Measurements from ENCODE around the gene SQSTM1.
A peak's percentile ranks its signal among the peaks of the same experiment; 100 is the strongest.
"Not testable (repeated sequence)": the region's sequence is repeated elsewhere in the genome, so short reads cannot be mapped to it uniquely, and the experiment has no call there.

The SQSTM1 gene

DNA sequence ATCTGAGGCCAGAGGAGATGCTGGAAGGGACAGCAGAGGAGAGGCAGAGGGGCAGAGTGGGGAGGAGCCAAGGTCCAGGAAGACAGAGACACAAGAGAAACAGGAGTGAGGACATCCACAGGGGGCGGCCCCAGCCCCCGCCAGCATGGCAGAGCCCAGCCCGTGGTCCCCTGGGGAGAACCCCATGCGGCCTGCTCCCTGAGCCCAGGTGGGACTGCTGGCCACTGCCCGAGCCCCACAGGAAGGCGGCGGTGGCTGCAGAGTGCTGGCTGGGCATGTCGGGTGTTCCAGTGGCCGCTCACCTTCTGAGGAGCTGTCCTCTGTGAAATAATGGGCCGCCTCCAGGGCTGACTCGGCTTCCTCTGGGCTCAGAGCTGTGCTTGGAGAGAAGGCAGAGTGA, 46.8 kb downstream of the SQSTM1 start:
- no peak for DNase-seq
- in situ Hi-C loops (cut with MboI; ENCODE audit: low pct_unique_long_range_greater_than_20kb, low sequenced_read_pairs), result no loop called here

- in situ Hi-C loops (cut with MboI; ENCODE audit: low pct_unique_long_range_greater_than_20kb, low sequenced_read_pairs), result no loop called here
- DNase-seq, result no peak
Measured at GRCh38 chr5:179868541-179868940, 47.8 kb downstream of the SQSTM1 start.

GRCh38 chr5:179869101-179869500, 48.4 kb downstream of the SQSTM1 start:
- in situ Hi-C loops (cut with MboI; ENCODE audit: low pct_unique_long_range_greater_than_20kb, low sequenced_read_pairs), result no loop called here
- no peak for DNase-seq

DNA sequence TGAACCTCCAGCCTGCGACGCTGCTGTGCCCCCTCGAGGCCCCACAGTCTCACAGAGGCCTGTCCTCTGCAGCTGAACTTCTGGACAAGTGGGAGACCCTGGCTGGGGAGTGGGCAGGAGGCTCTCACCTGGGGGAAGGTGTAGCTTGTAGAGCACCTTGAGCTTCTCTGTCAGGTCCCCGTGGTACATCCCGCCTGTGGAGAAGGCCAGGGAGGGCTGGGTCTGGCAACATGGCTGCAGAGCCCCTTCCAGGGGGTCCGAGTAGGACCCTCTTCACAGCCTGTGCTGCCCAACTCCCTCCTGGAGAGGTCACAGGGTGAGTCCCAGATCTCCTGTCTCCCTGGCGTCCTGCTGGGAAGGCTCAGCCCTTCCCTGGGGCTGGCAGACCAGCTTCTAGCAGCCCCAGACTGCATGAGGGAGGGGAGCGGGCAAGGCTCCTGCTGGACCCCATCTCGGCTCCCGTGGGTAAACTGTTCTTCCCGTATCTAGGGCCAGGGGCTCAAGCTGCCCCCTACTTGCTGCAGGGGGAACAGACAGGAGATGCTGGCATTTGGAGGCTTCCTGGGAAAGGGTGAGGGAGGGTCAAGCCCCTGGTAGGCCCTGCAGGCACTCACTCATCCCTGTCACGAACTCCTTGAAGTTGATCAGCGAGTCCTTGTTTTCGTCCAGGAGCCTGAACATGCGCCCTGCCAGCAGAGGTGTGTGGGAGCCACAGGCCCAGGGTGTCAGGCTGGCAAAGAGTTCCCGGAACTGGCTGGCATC, 49.1 kb downstream of the SQSTM1 start:
- in situ Hi-C loops (cut with MboI; ENCODE audit: low pct_unique_long_range_greater_than_20kb, low sequenced_read_pairs), result no loop called here
- DNase-seq, result no peak

- in situ Hi-C loops (cut with MboI; ENCODE audit: low pct_unique_long_range_greater_than_20kb, low sequenced_read_pairs), result no loop called here
- DNase-seq, result peak; percentile 62
Measured at GRCh38 chr5:179870403-179870903, 49.7 kb downstream of the SQSTM1 start.

DNA sequence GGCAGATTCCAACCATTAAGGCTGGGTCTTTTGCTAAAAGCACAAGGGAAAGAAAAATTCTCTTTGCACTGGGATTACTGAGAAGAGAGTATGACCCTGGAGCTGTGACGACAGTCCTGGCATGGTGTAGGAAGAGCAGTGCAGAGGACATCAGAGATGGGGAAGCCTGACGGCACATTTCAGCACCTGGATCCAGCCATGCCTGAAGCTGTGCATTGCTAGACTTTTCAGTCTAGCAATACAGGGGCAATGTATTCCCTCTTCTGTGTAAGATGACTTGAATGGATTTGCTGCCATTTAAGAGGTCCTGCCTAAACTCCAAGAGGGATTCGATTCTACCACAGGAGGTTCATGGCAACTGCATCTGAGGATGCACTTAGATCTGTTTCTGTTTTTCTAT, 50.2 kb downstream of the SQSTM1 start:
- in situ Hi-C loops (cut with MboI; ENCODE audit: low pct_unique_long_range_greater_than_20kb, low sequenced_read_pairs), result no loop called here
- DNase-seq, result no peak

DNA sequence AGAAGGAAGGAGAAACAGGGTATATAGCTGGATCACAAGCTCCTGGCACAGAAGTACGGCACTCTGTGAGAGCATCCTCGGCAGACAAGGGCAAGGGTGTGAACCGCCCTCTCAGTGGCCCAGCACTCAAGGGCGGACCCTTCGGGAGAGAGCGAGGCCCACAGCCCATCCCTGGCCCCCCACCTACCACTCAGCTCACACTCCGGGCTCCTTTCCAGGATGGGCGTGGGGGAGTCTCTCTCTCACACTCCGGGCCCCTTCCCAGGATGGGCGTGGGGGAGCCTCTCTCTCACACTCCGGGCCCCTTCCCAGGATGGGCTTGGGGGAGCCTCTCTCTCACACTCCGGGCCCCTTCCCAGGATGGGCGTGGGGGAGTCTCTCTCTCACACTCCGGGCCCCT, 50.8 kb downstream of the SQSTM1 start:
- DNase-seq; in situ Hi-C loops (cut with MboI; ENCODE audit: low pct_unique_long_range_greater_than_20kb, low sequenced_read_pairs): not testable (repeated sequence)

DNA sequence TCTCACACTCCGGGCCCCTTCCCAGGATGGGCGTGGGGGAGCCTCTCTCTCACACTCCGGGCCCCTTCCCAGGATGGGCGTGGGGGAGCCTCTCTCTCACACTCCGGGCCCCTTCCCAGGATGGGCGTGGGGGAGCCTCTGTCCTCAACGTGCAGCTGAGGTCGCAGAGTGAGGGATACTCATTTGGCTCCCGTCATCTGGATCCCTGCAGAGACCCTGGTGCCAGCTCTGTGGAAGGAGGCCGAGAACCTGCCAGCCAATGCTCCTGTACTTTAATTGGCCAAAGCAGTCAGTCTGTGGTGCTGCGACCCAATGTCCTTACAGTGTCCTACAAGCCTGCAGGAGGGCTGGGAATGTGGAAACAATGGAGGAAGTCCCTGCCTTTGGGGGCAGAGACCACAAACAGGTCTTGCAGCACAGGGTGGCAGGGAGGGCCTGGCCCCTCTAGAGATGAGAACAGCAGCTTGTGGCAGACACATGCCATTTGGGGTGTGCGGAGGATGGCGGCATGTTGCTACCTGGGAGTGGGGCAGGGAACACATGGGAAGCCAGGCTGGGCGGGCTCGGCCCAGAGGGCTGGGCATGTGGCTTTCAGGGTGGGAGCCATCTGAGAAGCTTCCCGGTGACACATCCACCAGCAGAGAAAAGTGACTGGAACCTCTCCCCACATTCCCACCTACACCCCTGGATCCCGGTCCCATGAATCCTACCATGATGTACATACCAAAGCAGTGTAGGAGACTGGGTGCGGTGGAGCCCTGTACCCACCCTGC, 51.5 kb downstream of the SQSTM1 start:
- no peak for DNase-seq
- in situ Hi-C loops (cut with MboI; ENCODE audit: low pct_unique_long_range_greater_than_20kb, low sequenced_read_pairs), result no loop called here

DNA sequence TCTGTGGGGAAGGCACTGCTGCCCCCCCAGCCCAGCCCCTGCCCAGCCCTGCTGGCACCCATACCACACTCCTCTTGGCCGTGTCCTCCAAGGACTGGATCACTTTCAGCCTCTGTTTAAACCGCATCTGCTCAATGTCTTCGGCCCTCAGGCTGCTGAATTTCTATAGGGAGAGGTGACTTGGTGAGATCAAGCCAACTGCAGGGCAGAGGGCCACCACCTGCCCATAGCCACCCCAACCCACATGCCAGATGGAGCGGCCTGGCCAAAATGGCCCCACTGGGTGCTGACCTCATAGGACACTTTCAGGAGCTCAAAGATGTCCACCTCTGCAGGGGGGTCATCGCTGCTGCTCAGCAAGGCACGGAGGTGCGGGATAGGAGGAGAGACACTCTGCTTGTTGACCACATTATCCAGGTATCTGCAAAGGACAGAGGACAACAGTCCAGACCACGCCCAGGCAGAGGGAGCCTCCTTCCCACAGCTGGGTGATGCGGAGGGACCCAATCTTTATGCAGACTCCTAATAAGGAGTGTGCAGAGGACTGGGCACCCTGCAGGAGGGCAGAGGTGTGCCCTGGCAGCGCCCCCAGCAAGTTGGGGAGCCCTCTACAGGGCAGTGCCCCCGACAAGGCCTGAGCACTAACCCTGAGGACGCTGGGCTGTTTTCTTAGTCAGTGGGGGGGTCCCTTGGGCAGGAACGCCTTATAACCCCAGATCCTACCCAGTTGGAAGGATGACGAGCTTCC, 52.3 kb downstream of the SQSTM1 start:
- DNase-seq, result no peak
- in situ Hi-C loops (cut with MboI; ENCODE audit: low pct_unique_long_range_greater_than_20kb, low sequenced_read_pairs), result no loop called here

DNA sequence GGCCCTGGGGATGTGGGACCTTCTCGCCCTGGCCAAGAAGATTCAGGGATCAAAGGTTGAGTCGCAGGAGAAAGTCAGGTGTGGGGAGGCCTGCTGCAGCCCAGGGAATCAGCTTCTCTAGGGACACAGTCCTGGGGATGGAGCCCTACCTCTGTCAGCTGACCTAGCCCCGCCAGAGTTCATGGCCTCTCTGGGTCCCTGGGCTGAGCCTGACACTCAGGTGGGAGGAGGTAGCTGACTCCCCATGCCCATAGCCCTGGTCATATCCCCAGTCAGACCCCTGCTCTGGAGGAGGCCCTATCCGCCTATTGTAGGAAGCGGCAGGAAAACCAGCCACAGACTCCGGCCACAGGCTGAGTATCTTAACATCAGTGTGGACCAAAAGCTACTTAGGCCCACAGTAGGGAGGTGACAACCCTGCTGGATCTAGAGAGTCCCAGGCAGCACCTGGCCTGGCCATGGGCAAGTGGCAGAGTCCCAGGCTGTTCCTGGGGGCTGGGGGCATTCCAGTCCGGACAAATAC, 52.9 kb downstream of the SQSTM1 start:
- DNase-seq, result no peak
- in situ Hi-C loops (cut with MboI; ENCODE audit: low pct_unique_long_range_greater_than_20kb, low sequenced_read_pairs), result no loop called here

DNA sequence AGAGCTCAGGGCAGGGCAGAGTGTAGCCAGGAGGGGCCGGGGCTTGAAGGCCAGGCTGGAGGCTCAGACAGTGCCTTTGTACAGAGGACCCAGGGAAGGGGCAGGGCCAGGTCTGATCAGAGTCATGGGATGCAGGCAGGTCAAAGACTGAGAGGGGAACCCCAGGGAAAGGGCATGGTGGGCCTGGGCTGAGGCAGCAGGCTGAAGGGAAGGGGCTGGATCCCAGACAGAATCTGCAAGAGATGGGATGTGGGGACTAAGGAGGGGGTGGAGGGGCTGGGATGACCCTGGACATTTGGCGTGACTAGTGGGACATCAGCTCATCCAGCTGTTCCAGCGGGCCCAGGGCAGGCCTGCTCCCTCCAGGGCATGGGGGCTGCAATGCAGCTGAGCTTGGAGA, 53.4 kb downstream of the SQSTM1 start:
- no peak for DNase-seq
- in situ Hi-C loops (cut with MboI; ENCODE audit: low pct_unique_long_range_greater_than_20kb, low sequenced_read_pairs), result no loop called here

DNA sequence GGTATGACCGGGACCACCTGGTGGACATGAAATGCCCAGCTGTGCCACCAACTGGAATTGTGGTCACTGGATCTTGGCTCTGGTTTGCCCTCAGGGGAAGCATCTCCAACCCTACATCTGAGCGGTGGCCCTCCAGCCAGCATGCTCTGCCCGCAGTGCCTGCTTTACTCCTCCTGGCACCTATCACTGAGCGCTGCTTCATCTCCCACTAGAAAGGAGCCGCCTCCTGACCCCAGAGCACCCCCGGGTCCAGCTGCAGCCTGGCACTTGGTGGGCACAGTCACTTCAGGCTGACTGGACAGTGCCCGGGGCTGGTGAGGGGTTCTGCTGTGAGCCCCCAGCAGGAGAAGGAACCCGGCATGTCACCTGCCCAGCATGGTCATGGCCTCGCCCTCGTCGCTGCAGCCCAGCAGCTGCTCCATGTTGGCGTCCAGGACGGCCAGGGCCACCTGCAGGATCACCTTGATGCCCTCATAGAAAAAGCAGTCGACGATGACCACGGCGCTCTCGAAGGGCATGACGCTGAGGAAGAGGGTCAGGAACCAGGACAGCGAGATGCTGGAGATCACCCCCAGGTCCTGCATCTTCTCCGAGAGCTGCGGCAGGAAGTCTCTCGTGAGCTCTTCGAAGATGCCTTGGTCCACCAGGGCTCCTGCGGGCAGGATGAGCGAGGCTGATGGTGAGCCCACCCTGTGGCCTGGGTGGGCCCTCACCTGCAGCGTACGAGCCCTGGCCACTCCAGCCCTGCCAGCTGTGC, 54.0 kb downstream of the SQSTM1 start:
- in situ Hi-C loops (cut with MboI; ENCODE audit: low pct_unique_long_range_greater_than_20kb, low sequenced_read_pairs), result no loop called here
- DNase-seq, result no peak

DNA sequence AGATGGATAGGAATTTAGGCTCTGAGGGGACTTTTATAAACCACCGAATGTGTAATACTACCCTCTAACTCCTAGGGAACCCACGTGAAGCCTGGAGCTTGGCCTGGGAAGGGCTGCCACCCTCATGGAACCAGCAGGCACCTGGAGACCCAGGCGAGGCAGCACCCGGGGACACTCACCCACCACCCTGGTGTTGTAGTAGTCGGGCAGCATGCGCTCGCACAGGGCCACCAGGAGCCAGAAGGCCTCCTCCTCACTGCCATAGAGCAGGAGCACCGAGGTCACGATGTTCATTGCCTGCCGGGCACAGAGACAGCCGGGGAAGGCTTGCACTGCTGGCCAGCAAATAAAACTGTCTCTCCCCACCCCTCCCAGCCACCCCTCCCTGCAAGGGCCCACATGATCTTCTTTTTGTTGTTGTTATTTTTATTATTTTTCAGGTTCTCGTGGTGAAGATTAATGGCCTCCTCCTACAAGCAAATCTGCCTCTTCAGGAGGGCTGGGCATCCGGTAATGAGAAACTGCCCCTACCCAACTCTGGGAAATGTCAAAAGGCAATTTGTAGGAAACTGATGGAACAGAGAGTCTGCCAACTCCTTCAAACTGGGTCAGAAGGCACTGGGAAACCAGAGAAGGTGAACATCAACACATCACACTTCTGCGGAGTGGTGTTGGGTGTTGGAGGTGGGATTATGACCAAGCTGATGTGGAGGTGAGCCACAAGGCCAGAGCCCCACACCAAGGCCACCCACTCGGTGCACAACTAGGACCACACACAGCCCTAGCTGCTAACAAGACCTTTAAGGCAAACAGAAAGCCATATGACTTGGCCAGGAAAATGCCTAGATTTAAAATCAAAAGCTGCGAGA, 55.3 kb downstream of the SQSTM1 start:
- in situ Hi-C loops (cut with MboI; ENCODE audit: low pct_unique_long_range_greater_than_20kb, low sequenced_read_pairs), result no loop called here
- no peak for DNase-seq

DNA sequence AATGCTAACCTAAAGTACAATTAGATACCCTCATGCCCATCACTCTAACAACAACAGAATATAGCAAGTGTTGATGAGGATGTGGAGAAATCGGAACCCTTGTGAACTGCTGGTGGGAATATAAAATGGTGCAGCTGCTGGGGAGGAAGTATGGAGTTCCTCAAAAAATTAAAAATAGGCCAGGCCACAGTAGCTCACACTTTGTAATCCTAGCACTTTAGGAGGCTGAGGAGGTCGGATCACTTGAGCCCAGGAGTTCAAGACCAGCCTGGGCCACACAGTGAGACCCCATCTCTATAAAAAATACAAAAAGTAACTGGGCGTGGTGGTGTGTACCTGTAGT, 55.9 kb downstream of the SQSTM1 start:
- peak; percentile 28 for DNase-seq
- in situ Hi-C loops (cut with MboI; ENCODE audit: low pct_unique_long_range_greater_than_20kb, low sequenced_read_pairs), result no loop called here

- in situ Hi-C loops (cut with MboI; ENCODE audit: low pct_unique_long_range_greater_than_20kb, low sequenced_read_pairs), result no loop called here
- no peak for DNase-seq
Measured at GRCh38 chr5:179878222-179879002, 57.7 kb downstream of the SQSTM1 start.

DNA sequence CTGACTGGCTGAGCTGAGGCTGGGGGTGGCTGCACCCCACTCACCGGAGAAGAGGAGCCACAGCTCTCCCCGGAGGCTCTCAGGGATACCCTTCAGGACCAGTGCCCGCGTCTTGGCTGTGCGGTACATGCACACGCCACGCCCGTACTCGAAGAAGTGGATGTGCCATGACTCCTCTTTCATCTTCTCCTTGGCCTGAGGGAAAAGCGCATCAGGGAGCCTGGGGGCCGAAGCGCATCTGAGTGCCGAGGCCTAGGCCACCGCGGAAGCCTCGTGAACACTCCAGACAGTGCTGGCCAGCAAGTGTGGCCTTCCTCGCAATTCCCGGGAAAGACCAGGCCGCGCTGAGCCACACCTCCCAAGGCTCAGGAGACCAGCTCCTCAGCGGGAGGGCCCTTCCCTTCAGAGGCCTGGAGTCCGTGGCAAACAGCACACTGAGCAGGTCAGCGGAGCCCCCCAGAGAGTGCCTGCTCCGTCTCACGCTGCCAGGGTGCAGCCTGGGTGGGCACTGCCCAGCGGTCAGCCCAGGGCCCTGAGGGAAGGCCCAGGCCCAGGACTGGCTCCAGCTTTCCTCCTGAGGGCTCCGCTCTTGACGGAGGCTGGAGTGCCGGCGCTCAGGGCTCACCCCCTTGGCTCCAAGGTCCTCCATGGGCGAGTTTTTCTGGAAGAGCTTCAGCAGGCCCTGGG, 58.4 kb downstream of the SQSTM1 start:
- in situ Hi-C loops (cut with MboI; ENCODE audit: low pct_unique_long_range_greater_than_20kb, low sequenced_read_pairs), result no loop called here
- no peak for DNase-seq

DNA sequence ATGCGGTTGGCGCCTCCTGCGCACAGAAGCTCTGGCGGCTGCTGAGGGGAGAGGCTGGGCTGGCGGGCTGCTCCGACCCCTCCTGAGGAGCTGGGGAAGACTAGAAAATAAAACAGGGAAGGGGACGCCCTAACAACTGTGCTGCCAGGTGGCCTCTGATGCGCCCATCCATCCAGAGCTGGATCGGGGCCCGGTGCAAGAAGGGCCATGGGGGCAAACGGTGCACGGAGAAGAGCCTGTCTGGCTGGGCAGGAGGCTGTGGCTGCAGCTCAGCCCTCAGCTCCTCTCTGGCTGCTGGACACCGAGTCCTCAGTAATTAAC, 58.9 kb downstream of the SQSTM1 start:
- in situ Hi-C loops (cut with MboI; ENCODE audit: low pct_unique_long_range_greater_than_20kb, low sequenced_read_pairs), result no loop called here

More for the DNA sequence above, 58.9 kb downstream of the SQSTM1 start:
- no peak for DNase-seq
